CD4-positive, alpha-beta memory T cell (primary cell): Measurements from ENCODE around the gene QKI. TPM values are rescaled to one million over a fixed set of nuclear protein-coding genes. Genes with fewer than 3 reads are reported as not detected.

Experiments used
- CTCF ChIA-PET: fragments of 350-600 bp; sonication (Branson Sonifier 250); formaldehyde crosslinking; loops from one replicate; lab custom pipeline; 2021; ENCODE audit warnings: inconsistent platforms; ENCODE audit not compliant: partially characterized antibody; lab: Charles Lee
- POLR2A ChIA-PET: fragments of 350-600 bp; sonication (Branson Sonifier 250); formaldehyde crosslinking; loops from one replicate; lab custom pipeline; 2021; ENCODE audit not compliant: partially characterized antibody; lab: Charles Lee
- DNase-seq, 5 donors: peaks; one replicate each; pipeline versions ENCODE4 v3.0.0 to v3.0.0-alpha.2; 2020 to 2022; ENCODE audit warnings: mixed read lengths in 1 of 5
- H3K27ac ChIP-seq: one replicate; pipeline ENCODE4 v1.7.0; 2013; ENCODE audit warnings: low read depth, low read length
- H3K27me3 ChIP-seq: 2 replicates; pipeline ENCODE4 v1.7.0; 2013; ENCODE audit warnings: mild to moderate bottlenecking, low read length, moderate library complexity; ENCODE audit not compliant: insufficient read depth
- H3K36me3 ChIP-seq: 2 replicates; pipeline ENCODE4 v1.7.0; 2013; ENCODE audit warnings: mild to moderate bottlenecking, low read length, moderate library complexity; ENCODE audit not compliant: insufficient read depth
- H3K4me1 ChIP-seq: 2 replicates; pipeline ENCODE4 v1.7.0; 2013; ENCODE audit warnings: mild to moderate bottlenecking, low read length, moderate library complexity; ENCODE audit not compliant: insufficient read depth
- H3K4me3 ChIP-seq, 2 donors: one replicate each; pipeline ENCODE4 v1.7.0; 2013; ENCODE audit warnings: low read length in 2 of 2, mild to moderate bottlenecking in 1 of 2
- H3K9me3 ChIP-seq, 2 donors: one replicate each; pipeline ENCODE4 v1.7.0; 2013; ENCODE audit warnings: low read length in 2 of 2, control low read depth in 1 of 2; ENCODE audit not compliant: control insufficient read depth in 1 of 2
- H3K27ac Mint-ChIP-seq, 7 donors: one replicate each; pipeline ENCODE4 v1.8.0; 2020 to 2021; ENCODE audit warnings: mixed read lengths in 7 of 7, mild to moderate bottlenecking in 6 of 7, inconsistent platforms in 3 of 7, moderate library complexity in 3 of 7
- H3K27me3 Mint-ChIP-seq, 2 donors: one replicate each; pipeline ENCODE4 v1.8.0; 2020 to 2021; ENCODE audit warnings: mixed read lengths in 2 of 2
- H3K36me3 Mint-ChIP-seq, 2 donors: one replicate each; pipeline ENCODE4 v1.8.0; 2020 to 2021; ENCODE audit warnings: mixed read lengths in 2 of 2, inconsistent platforms in 1 of 2, mild to moderate bottlenecking in 1 of 2
- H3K4me1 Mint-ChIP-seq, 4 donors: one replicate each; pipeline ENCODE4 v1.8.0; 2020 to 2021; ENCODE audit warnings: mixed read lengths in 4 of 4, mild to moderate bottlenecking in 1 of 4
- H3K4me3 Mint-ChIP-seq, 8 donors: one replicate each; pipeline ENCODE4 v1.8.0; 2020 to 2021; ENCODE audit warnings: mixed read lengths in 8 of 8, mild to moderate bottlenecking in 7 of 8, moderate library complexity in 6 of 8, inconsistent platforms in 3 of 8
- H3K9me3 Mint-ChIP-seq, 8 donors: one replicate each; pipeline ENCODE4 v1.8.0; 2020 to 2021; ENCODE audit warnings: mixed read lengths in 8 of 8, mild to moderate bottlenecking in 5 of 8, inconsistent platforms in 3 of 8, moderate library complexity in 1 of 8
- intact Hi-C: fragments of 100-400 bp; cut with micrococcal nuclease; formaldehyde crosslinking; loops from one replicate; pipeline ENCODE4 v1.15.1; 2023
- polyA plus RNA-seq, 2 donors: library from polyadenylated mRNA; unstranded; fragments of 300-500 nt; fragmentation: Illumina TruSeq; gene quantifications; one replicate each; pipeline ENCODE4 v1.2.3, GENCODE V29; 2021
- total RNA-seq, 2 experiments: library from RNA; stranded (reverse); gene quantifications; one replicate each; pipeline ENCODE4 v1.2.3, GENCODE V29; 2021

Gene QKI
- total and polyA plus RNA-seq, 4 experiments from 2014 or later: 7.7 to 66.4 (median 46.3) TPM

DNA sequence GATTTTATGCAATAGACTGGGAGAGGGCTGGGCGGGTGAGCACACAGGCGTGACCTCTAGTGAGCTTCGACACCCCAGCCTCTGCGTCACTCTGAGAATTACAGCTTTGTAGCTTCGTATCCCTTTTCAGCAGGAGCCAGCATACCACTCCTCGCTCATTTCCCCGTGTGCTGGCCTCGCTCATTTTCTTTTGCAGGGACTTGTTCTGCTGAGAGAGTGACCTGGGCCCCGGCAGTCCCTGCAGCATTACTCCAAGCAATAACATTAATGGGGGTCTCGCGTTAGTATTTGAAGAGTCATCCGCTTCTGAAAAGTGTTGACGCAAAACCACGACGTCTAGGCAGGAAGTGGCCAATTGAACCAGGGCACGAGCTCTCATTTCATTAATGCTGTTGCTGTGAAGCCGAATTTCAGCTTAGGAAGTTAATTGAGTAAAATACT lies 193.7 kb downstream of the QKI start:
- no peak overlapping the region for H3K27ac Mint-ChIP-seq
- Histone ChIP-seq H3K9me3 (no peaks in the 10 kb centered on the region), H3K36me3 (no peaks in the 10 kb centered on the region), H3K4me3 (no peak overlapping the region), H3K27ac (no peak overlapping the region), H3K4me1 (no peaks in the 10 kb centered on the region), H3K27me3 (no peaks in the 10 kb centered on the region)
- H3K9me3 Mint-ChIP-seq: peaks cover 0 to 2% (median 0%) of the 10 kb centered on the region in 8 donors
- POLR2A ChIA-PET: no interaction called here
- H3K36me3 Mint-ChIP-seq: no peaks in the 10 kb centered on the region
- intact Hi-C loops: no loop called here
- CTCF ChIA-PET: no interaction called here
- H3K27me3 Mint-ChIP-seq: peaks cover 7 to 10% of the 10 kb centered on the region in 2 donors
- peaks cover 0 to 4% (median 2%) of the 10 kb centered on the region in 4 donors for H3K4me1 Mint-ChIP-seq
- DNase-seq: no peak
- no peak overlapping the region for H3K4me3 Mint-ChIP-seq

DNA sequence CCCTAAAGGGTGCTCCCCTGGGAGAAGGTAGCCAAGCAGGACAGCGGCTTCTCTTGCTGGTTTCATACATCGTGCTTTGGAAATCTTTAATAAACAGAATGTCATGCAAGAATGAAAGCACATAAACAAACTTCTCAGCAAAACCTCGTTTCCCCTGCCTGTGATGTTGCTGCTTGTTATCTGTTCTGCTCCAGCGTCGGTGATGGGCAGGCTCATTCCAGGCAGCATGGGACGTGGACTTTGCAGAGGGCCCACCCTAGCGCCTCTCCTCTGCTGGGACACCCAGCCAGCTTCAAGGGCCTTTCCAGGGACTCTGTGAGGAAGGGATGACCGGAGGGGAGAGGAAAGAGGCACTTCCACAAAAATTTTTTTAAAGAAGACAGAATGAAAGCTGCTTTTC lies 197.7 kb downstream of the QKI start:
- H3K36me3 ChIP-seq: no peaks in the 10 kb centered on the region
- Mint-ChIP-seq H3K27ac (no peak overlapping the region), H3K4me1 (peaks cover 0 to 2% (median under 1%) of the 10 kb centered on the region in 4 donors), H3K27me3 (peaks cover 4 to 10% of the 10 kb centered on the region in 2 donors), H3K9me3 (peaks cover 0 to 2% (median 0%) of the 10 kb centered on the region in 8 donors), H3K4me3 (no peak overlapping the region), H3K36me3 (no peaks in the 10 kb centered on the region)
- H3K27ac ChIP-seq: no peak overlapping the region
- POLR2A ChIA-PET: no interaction called here
- no peaks in the 10 kb centered on the region for H3K27me3 ChIP-seq
- CTCF ChIA-PET: no interaction called here
- DNase-seq: no peak
- H3K4me1 ChIP-seq: no peaks in the 10 kb centered on the region
- intact Hi-C loops: no loop called here
- H3K9me3 ChIP-seq: no peaks in the 10 kb centered on the region
- no peak overlapping the region for H3K4me3 ChIP-seq

DNA sequence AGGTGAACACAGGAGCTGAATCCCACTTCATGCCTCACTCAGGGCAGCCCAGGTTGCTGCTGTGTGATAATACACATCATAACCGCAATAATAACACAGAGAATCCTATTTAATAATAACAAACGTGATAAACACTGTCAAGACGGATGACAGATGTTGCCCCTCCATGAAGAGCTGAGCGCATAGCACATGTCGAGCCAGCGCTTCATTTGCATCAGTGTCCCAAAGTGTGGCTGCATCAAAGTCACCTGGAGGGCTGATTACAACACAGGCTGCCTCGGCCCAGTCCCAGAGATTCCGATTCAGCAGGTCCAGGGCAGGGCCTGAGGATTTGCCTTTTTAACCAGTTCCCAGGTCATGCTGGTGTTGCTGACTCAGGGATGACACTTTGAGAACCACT lies 198.5 kb downstream of the QKI start:
- Mint-ChIP-seq H3K4me1 (peaks cover 0 to 2% (median under 1%) of the 10 kb centered on the region in 4 donors), H3K27me3 (peaks cover 4 to 10% of the 10 kb centered on the region in 2 donors)
- H3K9me3 ChIP-seq: no peaks in the 10 kb centered on the region

DNA sequence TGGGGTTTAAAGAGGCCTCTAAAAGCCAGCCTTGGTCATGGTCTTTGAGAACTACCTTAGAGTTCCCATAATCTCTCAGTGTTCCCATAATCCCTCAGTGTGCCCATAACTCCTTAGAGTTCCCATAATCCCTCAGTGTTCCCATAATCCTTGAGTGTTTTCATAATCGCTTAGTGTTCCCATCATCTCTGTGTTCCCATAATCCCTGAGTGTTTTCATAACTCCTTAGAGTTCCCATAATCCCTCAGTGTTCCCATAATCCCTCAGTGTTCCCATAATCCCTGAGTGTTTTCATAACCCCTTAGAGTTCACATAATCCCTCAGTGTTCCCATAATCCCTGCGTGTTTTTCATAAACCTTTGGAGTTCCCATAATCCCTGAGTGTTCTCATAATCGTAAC lies 199.2 kb downstream of the QKI start:
- no peaks in the 10 kb centered on the region for H3K27me3 ChIP-seq
- Mint-ChIP-seq H3K27me3 (peaks cover 4 to 6% of the 10 kb centered on the region in 2 donors), H3K4me3 (no peak overlapping the region), H3K27ac (no peak overlapping the region), H3K4me1 (no peaks in the 10 kb centered on the region), H3K9me3 (no peaks in the 10 kb centered on the region), H3K36me3 (no peaks in the 10 kb centered on the region)
- no peak for DNase-seq
- H3K4me1 ChIP-seq: no peaks in the 10 kb centered on the region
- no peak overlapping the region for H3K27ac ChIP-seq
- no peaks in the 10 kb centered on the region for H3K36me3 ChIP-seq
- intact Hi-C loops: no loop called here
- H3K9me3 ChIP-seq: no peaks in the 10 kb centered on the region
- H3K4me3 ChIP-seq: no peak overlapping the region
- ChIA-PET POLR2A (no interaction called here), CTCF (no interaction called here)

More for the DNA sequence above, 198.5 kb downstream of the QKI start:
- CTCF ChIA-PET: no interaction called here
- Histone ChIP-seq H3K4me1 (no peaks in the 10 kb centered on the region), H3K27me3 (no peaks in the 10 kb centered on the region), H3K27ac (no peak overlapping the region), H3K36me3 (no peaks in the 10 kb centered on the region), H3K4me3 (no peak overlapping the region)
- intact Hi-C loops: no loop called here
- Mint-ChIP-seq H3K4me3 (no peak overlapping the region), H3K36me3 (no peaks in the 10 kb centered on the region), H3K9me3 (no peaks in the 10 kb centered on the region), H3K27ac (no peak overlapping the region)
- DNase-seq: no peak
- POLR2A ChIA-PET: no interaction called here

DNA sequence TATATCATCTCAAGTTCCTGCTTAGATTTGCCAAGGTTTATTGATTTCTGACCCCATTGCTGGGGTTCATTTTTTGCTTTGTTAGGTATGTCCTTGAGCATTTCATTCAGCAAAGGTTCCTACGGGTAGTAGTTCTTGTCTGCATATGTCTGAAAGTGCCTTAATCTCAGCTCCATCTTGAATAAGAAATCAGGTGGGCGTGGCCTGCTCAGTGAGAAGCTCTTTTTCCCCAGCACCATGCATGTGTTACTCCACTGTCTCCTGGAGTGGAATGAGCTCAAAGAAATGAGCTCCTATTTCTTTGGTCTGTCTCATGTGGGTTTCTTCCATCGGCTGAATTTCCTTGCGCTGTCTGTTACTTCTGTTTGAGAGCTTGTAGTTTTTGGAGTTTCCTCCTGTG lies 201.9 kb downstream of the QKI start:
- Histone ChIP-seq H3K27ac (no peak overlapping the region), H3K4me1 (no peaks in the 10 kb centered on the region), H3K27me3 (no peaks in the 10 kb centered on the region), H3K4me3 (no peak overlapping the region), H3K9me3 (no peaks in the 10 kb centered on the region), H3K36me3 (no peaks in the 10 kb centered on the region)
- H3K9me3 Mint-ChIP-seq: peaks cover 0 to 2% (median 0%) of the 10 kb centered on the region in 8 donors
- H3K4me1 Mint-ChIP-seq: no peaks in the 10 kb centered on the region
- intact Hi-C loops: no loop called here
- peak overlapping the region in 1 of 7 donors; percentile 38 for H3K27ac Mint-ChIP-seq
- no peaks in the 10 kb centered on the region for H3K36me3 Mint-ChIP-seq
- ChIA-PET CTCF (no interaction called here), POLR2A (no interaction called here)
- peaks cover 2 to 4% of the 10 kb centered on the region in 2 donors for H3K27me3 Mint-ChIP-seq
- no peak for DNase-seq
- no peak overlapping the region for H3K4me3 Mint-ChIP-seq

DNA sequence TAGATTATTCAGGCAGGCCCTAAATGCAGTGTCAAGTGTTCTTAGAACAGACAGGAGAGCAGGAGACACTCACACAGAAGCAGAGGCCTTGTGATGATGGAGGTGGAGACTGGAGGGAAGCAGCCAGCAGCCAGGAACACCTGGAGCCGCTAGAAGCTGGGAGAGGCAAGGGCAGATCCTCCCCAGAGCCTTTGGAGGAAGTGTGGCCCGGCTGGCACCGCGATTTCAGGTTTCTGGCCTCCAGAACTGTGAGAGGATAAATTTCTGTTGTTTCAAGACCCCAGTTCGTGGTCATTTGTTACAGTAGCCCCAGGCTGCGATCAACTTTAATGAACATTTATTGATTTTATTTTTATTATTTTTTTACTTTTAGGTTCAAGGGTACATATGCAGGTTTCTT lies 203.0 kb downstream of the QKI start:
- intact Hi-C loops: no loop called here
- H3K36me3 ChIP-seq: no peaks in the 10 kb centered on the region
- no peaks in the 10 kb centered on the region for H3K4me1 Mint-ChIP-seq
- H3K4me3 ChIP-seq: no peak overlapping the region
- no peak overlapping the region for H3K4me3 Mint-ChIP-seq
- no peaks in the 10 kb centered on the region for H3K9me3 ChIP-seq
- DNase-seq: no peak
- no peaks in the 10 kb centered on the region for H3K27me3 ChIP-seq
- H3K27me3 Mint-ChIP-seq: peaks cover 2 to 3% of the 10 kb centered on the region in 2 donors
- peaks cover 0 to 2% (median 0%) of the 10 kb centered on the region in 8 donors for H3K9me3 Mint-ChIP-seq
- CTCF ChIA-PET: no interaction called here
- no peak overlapping the region for H3K27ac ChIP-seq
- H3K4me1 ChIP-seq: no peaks in the 10 kb centered on the region
- H3K27ac Mint-ChIP-seq: peak overlapping the region in 1 of 7 donors; percentile 5
- POLR2A ChIA-PET: no interaction called here
- H3K36me3 Mint-ChIP-seq: no peaks in the 10 kb centered on the region

DNA sequence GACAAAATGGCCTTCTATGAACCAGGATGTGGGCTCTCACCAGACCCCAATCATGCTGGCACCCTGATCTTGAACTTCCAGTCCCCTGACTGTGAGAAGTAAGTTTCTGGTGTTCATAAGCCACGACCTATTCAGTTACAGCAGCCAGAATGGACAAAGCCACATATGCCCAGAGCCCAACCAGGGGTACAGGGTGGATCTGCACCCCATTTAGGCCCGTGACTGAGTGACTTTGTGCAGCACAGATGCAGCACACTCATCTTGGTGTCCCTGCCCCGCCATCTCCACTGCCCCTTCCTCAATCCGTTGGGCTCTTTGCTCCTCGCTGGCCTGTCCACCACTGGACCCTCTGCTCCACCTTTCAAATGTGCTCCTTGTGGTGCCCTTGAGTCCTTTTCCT lies 205.6 kb downstream of the QKI start:
- Mint-ChIP-seq H3K27ac (no peak overlapping the region), H3K9me3 (peaks cover 0 to 2% (median 0%) of the 10 kb centered on the region in 8 donors), H3K4me3 (no peak overlapping the region), H3K36me3 (no peaks in the 10 kb centered on the region), H3K27me3 (no peaks in the 10 kb centered on the region), H3K4me1 (no peaks in the 10 kb centered on the region)
- no peaks in the 10 kb centered on the region for H3K9me3 ChIP-seq
- no peaks in the 10 kb centered on the region for H3K27me3 ChIP-seq
- H3K4me1 ChIP-seq: no peaks in the 10 kb centered on the region
- no peaks in the 10 kb centered on the region for H3K36me3 ChIP-seq
- ChIA-PET POLR2A (no interaction called here), CTCF (no interaction called here)
- no peak overlapping the region for H3K4me3 ChIP-seq
- intact Hi-C loops: no loop called here
- H3K27ac ChIP-seq: no peak overlapping the region
- DNase-seq: no peak
